Amniotic stem cell (primary cell): Measurements from ENCODE around the gene CAPN12.

Experiments
- DNase-seq: peaks from one replicate; lab custom pipeline; 2025; lab: John Stamatoyannopoulos, UW

The CAPN12 gene

DNA sequence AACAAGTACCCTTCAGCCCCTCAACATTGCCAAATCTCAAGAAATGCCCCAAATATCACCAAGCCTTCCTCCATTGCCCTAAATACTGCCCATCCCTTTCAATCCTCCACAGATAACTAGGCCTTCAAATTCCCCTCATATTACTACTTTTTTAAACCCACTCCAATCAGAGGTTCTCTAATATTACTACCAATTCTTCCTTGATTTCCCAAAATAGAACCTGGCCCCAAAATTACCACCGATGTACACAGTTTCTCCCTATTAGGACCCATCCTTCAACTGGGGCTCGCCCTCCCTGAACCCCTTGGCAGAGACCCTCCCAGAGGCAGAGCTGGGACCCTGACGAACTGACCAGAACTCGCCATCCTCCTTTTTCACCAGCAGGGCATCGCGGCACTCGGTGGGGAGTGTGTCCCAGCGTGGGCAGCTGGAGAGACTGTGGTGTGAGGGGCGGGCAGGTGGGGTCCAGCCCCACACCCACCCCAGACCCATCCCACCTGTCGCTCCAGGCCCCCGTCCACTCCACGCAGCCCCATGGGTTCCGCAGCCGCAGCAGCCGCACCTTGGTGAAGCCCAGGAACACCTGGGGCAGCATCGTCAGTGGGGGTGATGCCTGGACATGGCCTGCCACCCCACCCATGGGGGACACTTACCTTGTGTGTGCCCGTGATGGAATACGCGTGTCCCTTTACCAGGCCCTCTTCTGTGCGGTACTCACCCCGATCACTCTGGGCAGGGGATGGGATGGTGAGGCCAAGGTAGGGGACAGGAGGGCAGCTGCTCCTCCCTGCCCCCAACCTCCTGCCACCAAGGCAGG is 6.1 kb downstream of the CAPN12 start:
- no peak for DNase-seq

DNA sequence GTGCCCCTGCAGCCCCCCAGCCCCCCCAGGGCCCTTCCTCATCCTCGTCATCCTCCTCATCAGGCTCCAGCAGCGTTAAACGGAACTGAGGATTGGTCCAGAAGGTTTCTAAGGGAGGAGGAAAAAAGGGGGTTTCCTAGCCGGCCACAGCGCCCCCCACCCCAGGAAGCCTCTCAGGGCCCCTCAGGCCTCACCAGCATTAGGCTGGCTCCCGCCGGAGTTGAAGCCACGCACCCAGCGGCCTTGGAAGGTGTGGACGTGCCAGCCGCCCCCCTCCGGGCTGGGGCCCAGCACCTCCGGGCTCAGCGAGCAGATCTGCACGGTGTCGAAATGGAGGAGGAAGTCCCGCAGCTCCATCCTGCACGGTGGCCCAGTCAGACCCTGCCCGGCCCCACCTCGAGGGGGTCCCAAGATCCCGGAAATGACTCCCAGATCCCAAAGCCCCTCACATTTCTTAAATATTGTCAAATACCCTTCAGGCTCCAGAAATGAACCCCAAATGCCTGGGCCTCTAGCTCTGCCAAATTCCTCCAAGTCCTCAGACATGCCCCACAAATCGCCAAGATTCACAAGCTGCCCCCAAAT is 6.9 kb downstream of the CAPN12 start:
- no peak for DNase-seq

DNA sequence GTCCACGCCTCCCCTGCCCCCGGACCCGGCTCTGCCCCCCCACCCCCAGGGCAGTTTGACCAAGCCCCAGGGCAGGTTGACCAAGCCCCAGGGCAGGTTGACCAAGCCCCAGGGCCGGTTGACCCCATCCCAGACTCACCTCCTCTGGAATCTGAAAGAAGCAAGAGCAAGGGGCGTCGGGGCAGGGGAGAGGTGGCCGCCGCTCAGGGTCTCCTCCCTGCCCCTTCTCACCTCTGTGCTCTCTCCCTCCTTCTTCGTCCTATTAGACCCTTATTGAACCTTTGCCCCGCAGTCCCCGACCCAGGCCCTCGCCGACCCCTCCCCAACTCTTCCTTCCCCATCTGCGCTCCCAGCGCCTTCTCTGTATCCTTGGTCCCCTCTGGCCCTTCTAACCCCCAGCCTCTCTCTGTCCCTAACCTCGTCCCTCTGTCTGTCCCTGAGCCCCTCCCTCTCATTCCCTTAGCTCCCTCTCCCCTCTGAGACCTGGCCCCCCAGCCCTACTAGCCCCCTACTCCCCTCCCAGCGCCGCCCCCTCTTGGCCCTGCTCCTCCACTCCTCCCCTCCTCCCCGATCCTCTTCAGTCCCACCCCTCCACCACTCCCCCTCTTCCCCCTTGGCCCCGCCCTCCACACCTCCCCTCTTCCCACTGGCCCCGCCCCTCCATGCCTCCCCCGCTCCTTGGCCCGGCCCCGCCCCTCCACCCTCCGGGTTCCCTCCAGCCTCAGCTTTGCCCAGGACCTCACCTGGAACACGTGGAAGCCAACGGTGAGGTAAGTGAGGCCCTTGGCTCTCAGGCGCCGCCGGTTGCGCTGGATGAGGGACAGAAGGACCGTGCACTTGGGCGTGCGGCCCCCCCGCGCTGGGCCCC is 7.6 kb downstream of the CAPN12 start:
- no peak for DNase-seq

DNA sequence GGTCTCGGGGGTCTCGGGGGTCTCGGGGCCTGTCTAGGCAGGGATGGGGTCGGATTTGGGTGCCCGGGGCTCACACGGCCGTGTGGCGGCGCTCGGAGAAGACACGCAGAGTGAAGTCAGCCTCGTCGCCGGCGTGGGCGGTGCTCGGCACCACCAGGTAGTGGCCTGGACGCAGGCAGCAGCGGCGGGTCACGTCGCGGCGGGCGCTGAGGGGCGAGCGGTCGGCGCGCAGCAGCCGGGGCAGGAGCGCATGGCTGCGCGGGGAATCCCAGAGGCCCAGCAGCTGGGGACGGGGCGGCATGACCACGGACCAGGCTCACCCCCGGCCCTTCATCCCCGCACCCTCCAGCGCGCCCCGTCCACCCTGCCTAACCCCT is 8.2 kb downstream of the CAPN12 start:
- no peak for DNase-seq

DNA sequence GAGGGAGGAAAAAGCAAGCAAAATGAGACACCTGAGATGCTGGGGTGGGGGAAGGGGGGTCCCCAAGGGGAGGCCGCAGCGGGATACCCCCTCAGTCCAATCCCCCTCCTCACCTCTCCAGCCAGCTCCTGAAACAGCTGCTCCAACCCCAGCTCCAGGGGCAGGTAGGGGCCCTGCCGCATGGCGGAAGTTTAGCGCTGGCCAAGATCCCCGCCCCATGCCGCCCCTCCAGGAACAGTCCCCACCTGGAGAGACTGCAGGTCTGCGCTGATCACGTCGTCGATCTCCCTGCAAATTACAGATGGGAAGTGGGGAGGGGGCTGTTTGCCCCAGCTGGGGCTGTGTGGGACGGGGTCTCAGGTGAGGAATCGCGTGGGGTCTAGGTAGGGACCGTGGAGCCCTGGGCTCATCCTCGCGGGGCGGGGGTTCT is 9.0 kb downstream of the CAPN12 start:
- DNase-seq, result no peak

DNA sequence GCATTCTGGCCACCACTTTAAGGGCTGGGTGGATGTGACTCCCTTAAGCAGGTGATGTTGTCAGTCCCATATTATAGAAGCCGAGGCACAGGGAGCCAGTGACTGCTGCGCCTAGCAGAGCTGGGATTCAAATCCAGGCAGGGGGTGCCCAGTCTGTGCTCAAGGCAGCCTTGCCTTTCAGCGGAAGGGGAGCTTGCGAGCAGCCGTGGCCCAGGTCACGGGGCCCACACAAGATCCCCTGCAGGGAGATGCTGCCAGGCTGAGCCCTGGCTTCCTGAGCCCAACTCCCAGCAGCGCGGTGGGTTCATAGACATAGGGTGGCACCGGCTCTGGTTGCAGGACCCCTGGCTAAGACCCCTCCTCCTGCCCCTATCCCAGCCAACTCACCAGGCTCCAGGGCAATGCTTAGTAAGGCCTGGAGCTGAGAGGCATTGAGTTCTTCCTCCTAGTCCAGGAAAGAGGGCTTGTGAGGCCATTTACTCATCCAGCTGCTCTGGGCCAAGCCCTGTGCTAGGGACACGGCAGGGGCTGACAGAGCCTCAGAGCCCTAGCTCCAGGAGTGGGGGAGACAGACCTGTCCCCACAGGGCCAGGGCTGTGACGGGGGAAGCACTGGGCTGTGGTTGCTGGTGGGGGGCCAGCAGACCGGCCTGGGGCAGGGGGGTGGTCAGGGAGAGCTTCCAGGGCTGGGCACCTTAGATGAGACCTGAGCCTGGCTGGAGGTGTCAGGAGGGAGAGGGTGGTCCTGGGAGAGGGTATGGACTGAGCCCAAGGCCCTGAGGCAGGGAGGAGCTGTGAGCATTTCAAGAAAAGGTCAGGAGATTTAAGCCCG is 9.6 kb downstream of the CAPN12 start:
- DNase-seq, result no peak

DNA sequence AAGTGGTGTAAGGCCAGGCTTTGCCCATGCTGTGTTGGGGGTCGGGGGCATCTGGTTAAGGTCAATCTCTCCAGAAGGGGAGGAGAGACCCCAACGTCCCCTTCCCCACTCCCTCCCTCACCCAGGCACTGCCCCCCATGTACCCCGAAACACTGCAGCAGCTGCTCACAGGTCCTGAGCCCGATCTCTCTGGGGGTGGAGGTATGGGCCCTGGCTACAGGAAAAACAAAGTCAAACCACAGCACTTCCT is 10.2 kb downstream of the CAPN12 start:
- no peak for DNase-seq

DNA sequence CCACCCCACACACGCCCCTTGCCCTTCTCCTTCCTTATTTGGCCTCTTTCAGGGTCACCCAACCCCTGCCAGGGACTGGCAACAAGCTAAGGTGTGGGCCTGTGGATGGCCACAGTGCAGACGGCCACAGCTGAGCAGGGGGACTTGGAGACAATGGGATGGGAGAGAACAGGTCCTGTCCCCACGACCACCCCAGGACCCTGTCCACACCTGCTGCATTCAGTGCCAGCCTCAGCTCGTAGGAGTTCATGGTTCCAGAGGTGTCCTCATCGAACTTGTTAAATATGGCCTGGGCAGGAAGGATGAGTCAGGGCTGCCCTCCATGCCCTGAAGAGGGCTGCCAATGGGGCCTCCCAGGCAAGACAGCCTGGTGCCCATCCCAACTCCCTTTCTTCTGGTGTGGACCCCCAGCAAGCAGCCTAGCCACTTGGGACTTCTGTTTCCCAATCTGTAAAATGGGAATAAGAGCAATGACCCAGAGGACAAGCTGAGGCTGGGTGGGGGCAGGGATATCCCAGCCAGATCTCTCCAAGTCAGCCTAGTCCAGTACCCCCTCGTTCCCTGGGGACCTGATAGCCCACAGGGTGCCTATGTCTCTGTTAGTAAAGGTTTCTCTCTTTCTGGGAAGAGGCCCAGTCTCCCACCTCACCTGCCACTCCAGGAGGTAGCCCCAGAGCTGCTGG is 10.6 kb downstream of the CAPN12 start:
- no peak for DNase-seq

DNA sequence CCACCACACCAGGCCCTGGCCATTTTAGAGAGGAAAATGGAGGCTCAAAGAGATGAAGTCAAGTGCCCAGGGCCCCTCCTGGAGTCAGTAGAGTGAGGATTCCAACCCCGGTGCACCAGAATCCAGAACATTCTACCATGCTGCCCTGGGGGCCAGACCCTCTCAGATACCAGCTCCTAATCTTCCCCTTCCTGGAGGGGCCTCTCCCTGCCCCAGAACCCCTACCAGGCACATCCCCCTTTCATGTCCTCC is 11.1 kb downstream of the CAPN12 start:
- no peak for DNase-seq

DNA sequence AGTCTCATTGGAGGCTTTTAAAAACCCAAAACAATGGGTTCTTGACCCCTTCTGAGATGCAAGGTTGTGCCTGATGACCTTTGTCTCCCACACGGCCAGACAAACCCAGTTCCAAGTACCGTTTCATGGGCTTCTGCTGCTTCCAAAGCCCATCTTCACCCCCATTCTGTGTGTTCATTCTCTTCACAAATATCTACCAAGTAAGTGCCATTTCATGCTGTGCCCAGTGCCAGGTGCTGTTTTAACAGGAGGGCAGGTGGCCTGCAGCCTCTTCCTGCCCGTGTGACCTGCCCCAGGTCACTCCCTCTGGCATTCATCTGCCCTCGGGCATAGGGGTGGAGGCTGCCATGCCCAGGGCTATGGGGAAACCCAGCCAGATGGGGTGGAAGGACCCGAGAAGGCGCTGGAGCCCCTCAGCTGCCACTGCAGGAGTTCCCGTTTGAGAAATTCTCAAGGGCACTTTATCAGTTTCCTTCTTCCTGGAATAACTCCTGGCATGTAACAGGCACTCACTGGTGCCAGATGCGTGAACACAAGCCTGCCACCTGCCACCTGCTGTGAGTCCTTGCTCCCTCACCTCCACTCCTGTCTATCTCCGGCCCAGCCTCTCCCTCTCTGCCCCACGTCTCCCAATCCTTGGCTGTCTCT is 12.5 kb downstream of the CAPN12 start:
- DNase-seq, result no peak

DNA sequence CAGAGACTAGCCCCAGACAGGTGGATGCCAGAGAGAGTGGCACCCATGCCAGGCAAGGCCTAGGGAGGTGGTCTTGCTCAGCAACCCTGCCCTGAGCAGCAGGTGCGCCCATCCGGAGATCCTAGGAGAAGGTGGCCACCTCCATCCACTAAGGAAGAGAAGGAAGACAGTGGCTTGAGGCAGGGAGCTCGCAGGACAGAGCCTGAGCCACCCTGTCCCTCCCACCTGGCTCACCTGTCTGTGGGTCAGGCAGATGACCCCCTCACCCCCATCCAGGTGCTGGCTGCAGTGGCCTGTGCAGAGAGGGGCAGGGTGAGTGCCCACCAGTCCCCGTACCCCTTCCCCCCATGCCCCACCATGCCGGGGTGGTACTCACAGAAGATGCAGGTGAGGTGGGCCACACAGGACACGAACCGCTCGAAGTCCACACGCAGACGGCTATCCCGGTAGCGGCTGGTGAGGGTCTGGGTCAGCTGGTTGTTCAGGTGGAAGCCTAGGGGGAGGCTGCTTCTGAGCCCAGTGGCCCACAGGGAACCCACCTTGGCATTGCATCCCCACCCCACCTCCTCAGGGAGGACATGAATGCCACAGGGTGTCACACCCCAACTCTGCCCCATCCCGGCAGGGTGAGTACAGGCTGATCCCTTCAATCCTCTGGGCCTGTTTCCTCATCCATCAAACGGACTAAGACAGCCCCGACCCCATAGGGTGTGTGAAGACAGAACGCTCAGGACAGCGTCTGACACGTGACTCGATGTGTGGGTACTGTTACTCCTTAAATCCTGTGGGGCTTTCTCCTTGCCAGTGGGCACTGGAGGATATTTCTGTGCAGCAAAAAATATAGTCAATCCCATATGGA is 13.3 kb downstream of the CAPN12 start:
- DNase-seq, result no peak

DNA sequence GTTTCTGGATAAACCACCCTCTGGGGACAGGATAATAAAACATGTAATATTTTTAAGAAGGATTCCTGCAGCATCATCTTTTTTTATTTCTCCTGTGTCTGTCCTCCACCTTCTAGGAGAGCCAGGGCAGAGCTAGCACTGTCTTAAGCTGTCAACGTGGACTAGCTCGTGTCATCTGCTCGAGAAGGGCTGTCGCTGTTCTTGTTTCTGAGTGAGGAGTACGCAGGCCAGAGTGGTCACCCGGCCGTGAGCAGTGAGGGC is 13.9 kb downstream of the CAPN12 start:
- DNase-seq, result no peak

DNA sequence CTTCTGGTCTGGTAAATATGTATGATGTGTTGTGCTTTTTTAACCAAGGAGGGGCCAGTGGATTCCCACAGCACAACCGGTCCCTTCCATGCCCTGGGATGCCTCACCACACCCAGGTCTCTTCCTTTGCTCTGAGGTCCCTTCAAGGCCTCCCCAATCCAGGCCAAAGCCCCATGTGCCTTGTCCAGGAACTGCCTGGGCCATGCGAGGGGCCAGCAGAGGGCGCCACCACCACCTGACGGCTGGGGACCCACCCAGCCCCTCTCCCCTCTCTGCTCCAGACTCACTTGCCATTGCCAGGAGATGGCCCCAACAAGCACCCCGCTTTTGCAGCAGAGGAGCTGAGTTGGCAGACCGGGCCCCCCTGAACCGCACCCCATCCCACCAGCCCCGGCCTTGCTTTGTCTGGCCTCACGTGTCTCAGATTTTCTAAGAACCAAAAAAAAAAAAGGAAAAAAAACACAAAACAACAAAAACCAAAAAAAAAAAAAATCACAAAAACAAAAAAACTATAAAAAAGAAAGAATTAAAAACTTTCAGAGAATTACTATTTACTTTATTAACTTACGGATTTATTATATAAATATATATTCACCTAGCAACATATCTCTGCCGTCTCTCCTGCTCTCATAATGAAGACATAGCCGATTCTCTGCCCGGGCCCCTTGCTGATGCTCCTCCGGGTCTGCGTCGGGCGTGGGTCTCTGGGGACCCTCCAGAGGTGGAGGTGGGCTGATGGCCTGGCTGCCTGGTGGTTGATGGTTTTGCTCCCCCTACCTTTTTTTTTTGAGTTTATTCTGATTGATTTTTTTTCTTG is 14.4 kb downstream of the CAPN12 start:
- no peak for DNase-seq

DNA sequence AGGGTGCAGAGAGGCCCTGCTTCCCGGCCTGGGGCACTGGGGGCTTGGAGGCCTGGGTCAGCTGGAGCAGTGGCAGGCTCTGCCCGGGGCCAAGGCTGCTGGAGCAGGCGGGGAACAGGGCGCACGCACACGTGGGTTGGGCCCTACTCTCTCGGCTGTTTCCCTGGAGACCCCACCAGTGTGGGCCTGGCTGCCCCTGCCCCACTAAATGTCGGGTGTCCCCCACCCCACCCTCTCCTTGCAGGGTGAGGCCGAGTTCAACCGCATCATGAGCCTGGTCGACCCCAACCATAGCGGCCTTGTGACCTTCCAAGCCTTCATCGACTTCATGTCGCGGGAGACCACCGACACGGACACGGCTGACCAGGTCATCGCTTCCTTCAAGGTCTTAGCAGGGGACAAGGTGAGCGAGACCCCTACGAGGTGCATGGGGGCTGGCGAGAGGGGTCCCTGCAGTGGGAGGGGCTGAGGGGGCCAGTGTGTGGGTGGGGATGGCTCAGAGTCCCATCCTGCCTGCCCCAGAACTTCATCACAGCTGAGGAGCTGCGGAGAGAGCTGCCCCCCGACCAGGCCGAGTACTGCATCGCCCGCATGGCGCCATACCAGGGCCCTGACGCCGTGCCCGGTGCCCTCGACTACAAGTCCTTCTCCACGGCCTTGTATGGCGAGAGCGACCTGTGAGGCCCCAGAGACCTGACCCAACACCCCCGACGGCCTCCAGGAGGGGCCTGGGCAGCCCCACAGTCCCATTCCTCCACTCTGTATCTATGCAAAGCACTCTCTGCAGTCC is 15.3 kb downstream of the CAPN12 start:
- no peak for DNase-seq

DNA sequence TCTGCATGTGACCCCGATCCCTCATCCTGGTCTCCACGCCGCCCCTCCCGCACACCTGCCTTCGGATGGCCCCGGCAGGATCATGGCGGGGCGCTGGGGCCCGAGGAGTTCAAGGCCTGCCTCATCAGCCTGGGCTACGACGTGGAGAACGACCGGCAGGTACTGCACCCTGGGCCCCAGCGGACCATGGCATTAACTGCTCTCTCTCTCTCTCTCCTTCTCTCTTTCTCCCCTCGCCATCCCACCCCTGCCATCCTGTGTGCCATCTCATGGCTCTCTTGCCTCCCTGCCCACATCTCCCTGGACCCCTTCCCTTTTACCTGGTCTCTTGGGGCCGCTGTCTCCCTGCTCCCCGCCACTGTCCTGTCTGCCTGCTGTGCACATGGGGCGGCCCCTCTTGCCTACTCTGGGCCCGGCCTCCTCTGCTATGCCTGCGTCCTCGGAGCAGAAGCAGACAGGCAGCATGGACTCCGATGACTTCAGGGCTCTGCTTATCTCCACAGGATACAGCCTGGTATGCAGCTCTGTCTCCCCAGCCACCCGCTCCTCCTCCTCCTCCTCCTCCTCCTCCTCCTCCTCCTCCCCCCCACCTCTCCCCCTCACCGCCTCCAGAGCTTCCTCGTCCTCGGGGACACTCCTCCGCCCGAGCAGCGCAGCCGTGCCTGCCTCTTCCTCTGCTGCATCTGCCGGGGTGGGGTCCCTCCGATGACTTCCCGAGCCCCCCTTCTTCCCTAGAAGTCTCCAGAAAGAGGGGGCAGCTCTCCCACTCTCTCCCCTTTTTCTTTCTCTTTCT is 16.2 kb downstream of the CAPN12 start:
- no peak for DNase-seq

DNA sequence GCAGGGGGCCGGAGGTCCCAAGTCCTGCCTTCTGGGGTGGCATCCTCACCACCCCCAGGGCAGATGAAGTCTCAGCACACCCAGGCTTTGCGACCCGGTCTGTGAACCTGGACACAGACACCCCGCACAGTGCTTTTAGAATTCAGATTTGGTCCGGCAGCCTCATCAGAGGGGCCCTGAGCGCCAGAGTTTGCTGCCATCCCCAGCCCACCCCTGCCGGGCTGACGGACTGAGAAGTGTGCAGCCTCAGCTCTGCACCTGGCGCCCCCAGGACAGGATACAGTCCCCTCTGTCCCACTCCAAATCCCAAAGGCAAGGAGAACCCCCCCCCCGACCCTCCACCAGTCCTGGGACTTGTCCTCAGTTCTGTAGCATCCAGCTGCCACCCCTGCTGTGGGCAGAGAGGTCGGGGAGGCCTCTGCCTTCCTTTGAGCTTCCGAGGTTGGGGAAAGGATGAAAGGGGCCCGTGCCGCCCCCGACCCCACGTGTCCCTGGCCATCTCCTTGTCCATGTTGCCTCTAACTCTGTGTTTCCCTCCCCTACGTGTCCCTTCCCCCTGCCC is 16.9 kb downstream of the CAPN12 start:
- DNase-seq, result no peak

DNA sequence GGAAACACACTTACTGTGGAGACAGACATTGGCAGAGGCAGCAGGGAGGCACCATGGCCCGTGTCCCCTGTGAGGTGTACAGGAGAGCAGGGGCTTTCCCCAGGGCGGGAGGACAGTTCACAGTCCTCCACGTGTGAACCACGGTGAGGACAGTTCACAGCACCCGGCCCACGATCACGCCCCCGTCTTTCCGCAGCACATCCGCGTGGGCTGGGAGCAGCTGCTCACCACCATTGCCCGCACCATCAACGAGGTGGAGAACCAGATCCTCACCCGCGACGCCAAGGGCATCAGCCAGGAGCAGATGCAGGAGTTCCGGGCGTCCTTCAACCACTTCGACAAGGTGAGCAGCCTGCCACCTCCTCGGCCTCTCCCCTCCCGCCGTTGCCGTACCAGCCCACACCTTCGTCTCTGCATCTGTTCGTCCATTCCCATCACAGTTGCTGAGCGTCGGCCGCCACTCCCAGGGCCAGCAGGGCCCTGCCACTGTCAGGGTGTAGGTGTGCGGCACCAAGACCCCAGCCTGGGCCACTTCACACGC is 17.4 kb downstream of the CAPN12 start:
- DNase-seq, result no peak

DNA sequence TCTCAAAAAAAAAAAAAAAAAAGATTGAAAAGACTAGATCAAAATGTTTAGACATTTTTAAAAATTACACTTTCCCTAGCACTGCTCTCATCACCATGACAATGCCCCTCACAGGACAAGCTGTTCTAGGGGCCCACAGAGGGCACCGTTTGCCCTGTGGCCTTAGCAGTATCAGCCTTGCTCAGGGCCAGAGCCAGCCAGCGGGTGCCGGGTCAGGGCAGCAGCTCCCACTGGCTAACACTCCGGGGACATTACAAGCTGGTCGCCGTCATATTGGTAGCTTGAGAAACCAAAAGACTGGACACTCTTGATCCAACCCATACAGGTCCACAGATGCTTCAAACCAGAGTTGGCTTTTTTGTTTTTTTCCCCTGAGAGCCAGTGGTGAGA is 18.0 kb downstream of the CAPN12 start:
- DNase-seq, result no peak
